SU-DHL-6 (cell line): ENCODE data around the gene MYMX.

ENCODE experiments used
- H2AFZ ChIP-seq: fragments of 200-600 bp; sonication (generic); 2 replicates; pipeline ENCODE4 v1.6.1; 2014; ENCODE audit warnings: low read depth, mild to moderate bottlenecking, moderate library complexity, mixed read lengths, antibody characterized with exemption, low read length; ENCODE audit not compliant: severe bottlenecking
- H3F3A ChIP-seq: fragments of 200-600 bp; shearing (Covaris generic); 2 replicates; pipeline ENCODE4 v1.6.0; 2016; ENCODE audit warnings: antibody characterized with exemption, mild to moderate bottlenecking; ENCODE audit not compliant: insufficient read depth
- H3K27ac ChIP-seq: fragments of 200-600 bp; sonication (generic); 2 replicates; pipeline ENCODE4 v1.5.1; 2016; ENCODE audit warnings: low read depth, mild to moderate bottlenecking, low read length, moderate library complexity, mixed read lengths
- H3K27me3 ChIP-seq: fragments of 200-600 bp; sonication (generic), shearing (Covaris generic); 2 replicates; pipeline ENCODE4 v1.6.0; 2014; ENCODE audit warnings: mild to moderate bottlenecking, low read length
- H3K36me3 ChIP-seq: fragments of 200-600 bp; sonication (generic); 2 replicates; pipeline ENCODE4 v1.6.1; 2014; ENCODE audit warnings: mild to moderate bottlenecking, low read length, mixed read lengths
- H3K4me2 ChIP-seq: fragments of 300-600, 200-600 bp; shearing (Covaris generic), sonication (generic); 2 replicates; pipeline ENCODE4 v1.6.0; 2014; ENCODE audit warnings: low read length, low read depth, mild to moderate bottlenecking; ENCODE audit not compliant: poor library complexity, severe bottlenecking
- H3K4me3 ChIP-seq: fragments of 200-600 bp; sonication (generic); 2 replicates; pipeline ENCODE4 v1.5.1; 2014; ENCODE audit warnings: antibody characterized with exemption, low read length, mild to moderate bottlenecking, mixed read lengths; ENCODE audit not compliant: insufficient read depth, poor library complexity, severe bottlenecking
- H3K79me2 ChIP-seq: fragments of 200-600 bp; sonication (generic); 2 replicates; pipeline ENCODE4 v1.6.1; 2014; ENCODE audit warnings: mild to moderate bottlenecking, low read length, moderate library complexity; ENCODE audit not compliant: insufficient read depth
- H3K9ac ChIP-seq: fragments of 200-600 bp; sonication (generic); 2 replicates; pipeline ENCODE4 v1.7.0; 2014; ENCODE audit warnings: mild to moderate bottlenecking, low read length
- H3K9me2 ChIP-seq: fragments of 200-600 bp; sonication (generic); replicated peaks from 2 replicates; pipeline ENCODE4 v1.6.1; 2014; ENCODE audit warnings: low read length; ENCODE audit not compliant: insufficient read depth
- H3K9me3 ChIP-seq: fragments of 200-600 bp; sonication (generic); 2 replicates; pipeline ENCODE4 v1.6.1; 2014; ENCODE audit warnings: low read length, mixed read lengths; ENCODE audit not compliant: insufficient read depth
- H4K20me1 ChIP-seq: fragments of 200-600 bp; sonication (generic); 2 replicates; pipeline ENCODE4 v1.6.1; 2014; ENCODE audit warnings: low read depth, mild to moderate bottlenecking, antibody characterized with exemption, low read length, moderate library complexity, mixed read lengths
- CTCF ChIP-seq: fragments of 200-600 bp; sonication (generic); IDR thresholded peaks from one replicate; pipeline ENCODE4 v1.5.1; 2017; ENCODE audit warnings: antibody characterized with exemption, mild to moderate bottlenecking, low read length, moderate library complexity; ENCODE audit not compliant: insufficient read depth, poor library complexity, severe bottlenecking
- EZH2phosphoT487 ChIP-seq: fragments of 200-600 bp; sonication (generic), shearing (Covaris generic); conservative IDR thresholded peaks from 2 replicates; pipeline ENCODE4 v1.6.1; 2018; ENCODE audit warnings: mild to moderate bottlenecking, antibody characterized with exemption, low read length, moderate library complexity, mixed read lengths

MYMX gene

GRCh38 chr6:44219815-44220784 lies 3.4 kb downstream of the MYMX start:
- H3K27me3 ChIP-seq, result no peaks in the 10 kb centered on the region
- no peaks in the 10 kb centered on the region for H4K20me1 ChIP-seq
- peak overlapping the region; percentile 15 for H3K4me3 ChIP-seq
- no peaks in the 10 kb centered on the region for H3K36me3 ChIP-seq
- no peak overlapping the region for H2AFZ ChIP-seq
- no peak for TF ChIP-seq EZH2phosphoT487
- TF ChIP-seq CTCF, result no peak
- peaks cover 14% of the 10 kb centered on the region for H3F3A ChIP-seq
- H3K9me2 ChIP-seq, result no peaks in the 10 kb centered on the region
- H3K79me2 ChIP-seq, result peaks cover 16% of the 10 kb centered on the region
- H3K4me2 ChIP-seq, result peak overlapping the region; percentile 66
- H3K9me3 ChIP-seq, result no peaks in the 10 kb centered on the region
- peak overlapping the region; percentile 16; the same call in 1 of the 2 replicates for H3K9ac ChIP-seq
- H3K27ac ChIP-seq, result peak overlapping the region; percentile 67

GRCh38 chr6:44220913-44221290 lies 4.2 kb downstream of the MYMX start:
- Histone ChIP-seq H3K27ac (peak overlapping the region; percentile 47), H3K4me3 (no peak overlapping the region), H3K79me2 (peaks cover 24% of the 10 kb centered on the region), H3K4me2 (no peak overlapping the region), H3K9ac (peak overlapping the region; percentile 12; the same call in 1 of the 2 replicates), H3K36me3 (no peaks in the 10 kb centered on the region), H3K9me2 (no peaks in the 10 kb centered on the region), H3K9me3 (no peaks in the 10 kb centered on the region), H2AFZ (no peak overlapping the region), H3K27me3 (no peaks in the 10 kb centered on the region), H3F3A (peaks cover 14% of the 10 kb centered on the region), H4K20me1 (no peaks in the 10 kb centered on the region)
- TF ChIP-seq EZH2phosphoT487 (no peak), CTCF (no peak)

- Histone ChIP-seq H3K9ac (peak overlapping the region; percentile 12; the same call in 1 of the 2 replicates), H4K20me1 (no peaks in the 10 kb centered on the region), H3K27me3 (no peaks in the 10 kb centered on the region), H2AFZ (no peak overlapping the region), H3K9me2 (no peaks in the 10 kb centered on the region), H3K9me3 (no peaks in the 10 kb centered on the region), H3F3A (peaks cover 14% of the 10 kb centered on the region), H3K27ac (peak overlapping the region; percentile 47), H3K4me2 (no peak overlapping the region), H3K36me3 (no peaks in the 10 kb centered on the region), H3K79me2 (peaks cover 29% of the 10 kb centered on the region), H3K4me3 (no peak overlapping the region)
- no peak for TF ChIP-seq EZH2phosphoT487
- TF ChIP-seq CTCF, result peak; percentile 92
Observed at GRCh38 chr6:44221291-44221960, 4.7 kb downstream of the MYMX start.
